Activated naive CD8-positive, alpha-beta T cell treated with anti-CD3 and anti-CD28 coated beads for 36 hours (primary cell): ENCODE results near the gene YWHAE. TPM values are rescaled to one million over a fixed set of nuclear protein-coding genes. Genes with fewer than 3 reads are reported as not detected.
"Not testable (repeated sequence)": the region's sequence is repeated elsewhere in the genome, so short reads cannot be mapped to it uniquely, and the experiment has no call there.

ENCODE experiments used
- DNase-seq: peaks from one replicate; pipeline ENCODE4 v3.0.0; 2021
- H3K27ac Mint-ChIP-seq: one replicate; pipeline ENCODE4 v1.8.0; 2022; ENCODE audit warnings: mild to moderate bottlenecking, moderate library complexity, mixed read lengths
- H3K27me3 Mint-ChIP-seq: one replicate; pipeline ENCODE4 v1.8.0; 2022; ENCODE audit warnings: mild to moderate bottlenecking, mixed read lengths
- H3K36me3 Mint-ChIP-seq: one replicate; pipeline ENCODE4 v1.8.0; 2021; ENCODE audit warnings: mild to moderate bottlenecking, mixed read lengths
- H3K4me1 Mint-ChIP-seq: one replicate; pipeline ENCODE4 v1.8.0; 2021; ENCODE audit warnings: mixed read lengths
- H3K4me3 Mint-ChIP-seq: one replicate; pipeline ENCODE4 v1.8.0; 2022; ENCODE audit warnings: mild to moderate bottlenecking, moderate library complexity, mixed read lengths
- H3K9me3 Mint-ChIP-seq: one replicate; pipeline ENCODE4 v1.8.0; 2022; ENCODE audit warnings: mixed read lengths
- total RNA-seq, 2 experiments: library from RNA; stranded (reverse); gene quantifications; one replicate each; pipeline ENCODE4 v1.2.3, GENCODE V29; 2021

YWHAE gene
- total RNA-seq, 2 experiments from 2014 or later, result 550 to 555 TPM

- peaks cover 52% of the 10 kb centered on the region for H3K4me1 Mint-ChIP-seq
- H3K9me3 Mint-ChIP-seq, H3K36me3 Mint-ChIP-seq, DNase-seq, H3K4me3 Mint-ChIP-seq, H3K27me3 Mint-ChIP-seq, H3K27ac Mint-ChIP-seq: not testable (repeated sequence)
Measured at GRCh38 chr17:1387490-1388227, 12.4 kb downstream of the YWHAE start.

- H3K4me1 Mint-ChIP-seq, result peaks cover 47% of the 10 kb centered on the region
- not testable (repeated sequence) for H3K27me3 Mint-ChIP-seq, DNase-seq, H3K27ac Mint-ChIP-seq, H3K9me3 Mint-ChIP-seq, H3K36me3 Mint-ChIP-seq, H3K4me3 Mint-ChIP-seq
Measured at GRCh38 chr17:1386675-1387190, 13.3 kb downstream of the YWHAE start.

GRCh38 chr17:1386265-1386664, 13.8 kb downstream of the YWHAE start:
- no peak for DNase-seq
- Mint-ChIP-seq H3K27me3 (no peaks in the 10 kb centered on the region), H3K27ac (no peak overlapping the region), H3K4me1 (peaks cover 47% of the 10 kb centered on the region), H3K36me3 (peaks cover 14% of the 10 kb centered on the region), H3K4me3 (no peak overlapping the region), H3K9me3 (no peaks in the 10 kb centered on the region)

GRCh38 chr17:1385861-1386260, 14.2 kb downstream of the YWHAE start:
- H3K36me3 Mint-ChIP-seq, result peaks cover 14% of the 10 kb centered on the region
- DNase-seq, result no peak
- no peaks in the 10 kb centered on the region for H3K27me3 Mint-ChIP-seq
- H3K27ac Mint-ChIP-seq, result no peak overlapping the region
- no peak overlapping the region for H3K4me3 Mint-ChIP-seq
- no peaks in the 10 kb centered on the region for H3K9me3 Mint-ChIP-seq
- peaks cover 47% of the 10 kb centered on the region for H3K4me1 Mint-ChIP-seq

- Mint-ChIP-seq H3K27ac (no peak overlapping the region), H3K4me3 (no peak overlapping the region)
Measured at GRCh38 chr17:1384905-1385435, 15.1 kb downstream of the YWHAE start.

GRCh38 chr17:1379930-1380313, 20.1 kb downstream of the YWHAE start:
- H3K36me3 Mint-ChIP-seq, result peaks cover 19% of the 10 kb centered on the region
- H3K9me3 Mint-ChIP-seq, result no peaks in the 10 kb centered on the region
- DNase-seq, result peak; percentile 27
- H3K4me1 Mint-ChIP-seq, result peaks cover 64% of the 10 kb centered on the region
- no peaks in the 10 kb centered on the region for H3K27me3 Mint-ChIP-seq
- H3K27ac Mint-ChIP-seq, result peak overlapping the region; percentile 64
- H3K4me3 Mint-ChIP-seq, result peak overlapping the region; percentile 42

More at GRCh38 chr17:1384905-1385435, 15.1 kb downstream of the YWHAE start:
- no peak for DNase-seq
- peaks cover 9% of the 10 kb centered on the region for H3K36me3 Mint-ChIP-seq
- no peaks in the 10 kb centered on the region for H3K9me3 Mint-ChIP-seq
- no peaks in the 10 kb centered on the region for H3K27me3 Mint-ChIP-seq
- peaks cover 50% of the 10 kb centered on the region for H3K4me1 Mint-ChIP-seq

- peak overlapping the region; percentile 64 for H3K27ac Mint-ChIP-seq
- peaks cover 69% of the 10 kb centered on the region for H3K4me1 Mint-ChIP-seq
- no peaks in the 10 kb centered on the region for H3K9me3 Mint-ChIP-seq
- peaks cover 20% of the 10 kb centered on the region for H3K36me3 Mint-ChIP-seq
- no peaks in the 10 kb centered on the region for H3K27me3 Mint-ChIP-seq
- no peak overlapping the region for H3K4me3 Mint-ChIP-seq
- no peak for DNase-seq
Measured at GRCh38 chr17:1379208-1379929, 20.7 kb downstream of the YWHAE start.

GRCh38 chr17:1378476-1378860, 21.6 kb downstream of the YWHAE start:
- DNase-seq, H3K27me3 Mint-ChIP-seq, H3K9me3 Mint-ChIP-seq, H3K4me3 Mint-ChIP-seq: not testable (repeated sequence)
- H3K36me3 Mint-ChIP-seq, result peaks cover 27% of the 10 kb centered on the region
- H3K4me1 Mint-ChIP-seq, result peaks cover 77% of the 10 kb centered on the region
- H3K27ac Mint-ChIP-seq, result peak overlapping the region; percentile 11

- no peaks in the 10 kb centered on the region for H3K9me3 Mint-ChIP-seq
- peak overlapping the region; percentile 16 for H3K27ac Mint-ChIP-seq
- DNase-seq, result no peak
- peaks cover 34% of the 10 kb centered on the region for H3K36me3 Mint-ChIP-seq
- H3K4me3 Mint-ChIP-seq, result no peak overlapping the region
- H3K27me3 Mint-ChIP-seq, result no peaks in the 10 kb centered on the region
- peaks cover 81% of the 10 kb centered on the region for H3K4me1 Mint-ChIP-seq
Measured at GRCh38 chr17:1377334-1377733, 22.7 kb downstream of the YWHAE start.

GRCh38 chr17:1376061-1376460, 24.0 kb downstream of the YWHAE start:
- no peaks in the 10 kb centered on the region for H3K27me3 Mint-ChIP-seq
- H3K27ac Mint-ChIP-seq, result peak overlapping the region; percentile 60
- no peaks in the 10 kb centered on the region for H3K9me3 Mint-ChIP-seq
- DNase-seq, result no peak
- H3K4me1 Mint-ChIP-seq, result peaks cover 78% of the 10 kb centered on the region
- H3K36me3 Mint-ChIP-seq, result peaks cover 34% of the 10 kb centered on the region
- peak overlapping the region; percentile 30 for H3K4me3 Mint-ChIP-seq

- Mint-ChIP-seq H3K4me3 (peak overlapping the region; percentile 32), H3K9me3 (no peaks in the 10 kb centered on the region), H3K27ac (peak overlapping the region; percentile 60), H3K4me1 (peaks cover 76% of the 10 kb centered on the region), H3K27me3 (no peaks in the 10 kb centered on the region), H3K36me3 (peaks cover 37% of the 10 kb centered on the region)
- DNase-seq, result no peak
Measured at GRCh38 chr17:1375615-1376014, 24.4 kb downstream of the YWHAE start.

GRCh38 chr17:1374431-1375177, 25.4 kb downstream of the YWHAE start:
- Mint-ChIP-seq H3K4me1 (peaks cover 67% of the 10 kb centered on the region), H3K36me3 (peaks cover 37% of the 10 kb centered on the region), H3K4me3 (peak overlapping the region; percentile 29), H3K9me3 (no peaks in the 10 kb centered on the region), H3K27ac (peak overlapping the region; percentile 60), H3K27me3 (no peaks in the 10 kb centered on the region)
- DNase-seq, result no peak

- Mint-ChIP-seq H3K27ac (no peak overlapping the region), H3K4me1 (peaks cover 65% of the 10 kb centered on the region), H3K27me3 (no peaks in the 10 kb centered on the region)
Measured at GRCh38 chr17:1373707-1374237, 26.2 kb downstream of the YWHAE start.

GRCh38 chr17:1372618-1373017, 27.4 kb downstream of the YWHAE start:
- peak overlapping the region; percentile 51 for H3K27ac Mint-ChIP-seq

More at GRCh38 chr17:1373707-1374237, 26.2 kb downstream of the YWHAE start:
- Mint-ChIP-seq H3K4me3 (no peak overlapping the region), H3K9me3 (no peaks in the 10 kb centered on the region), H3K36me3 (peaks cover 37% of the 10 kb centered on the region)
- DNase-seq, result no peak

More at GRCh38 chr17:1372618-1373017, 27.4 kb downstream of the YWHAE start:
- H3K9me3 Mint-ChIP-seq, result no peaks in the 10 kb centered on the region
- no peak overlapping the region for H3K4me3 Mint-ChIP-seq
- H3K27me3 Mint-ChIP-seq, result no peaks in the 10 kb centered on the region
- peaks cover 37% of the 10 kb centered on the region for H3K36me3 Mint-ChIP-seq
- H3K4me1 Mint-ChIP-seq, result peaks cover 63% of the 10 kb centered on the region
- no peak for DNase-seq
